DND-41 (cell line): Measurements from ENCODE around the gene CHCHD3.

Source experiments
- ATAC-seq: fragments of 200-7000 bp; cut with Tn5 transposase; 3 replicates; pipeline ENCODE4 v1.9.1; 2021; ENCODE audit warnings: low read depth; ENCODE audit not compliant: insufficient read depth
- DNase-seq: peaks from one replicate; pipeline ENCODE4 v3.0.0-alpha.2; 2020
- H2AFZ ChIP-seq: 2 replicates; pipeline ENCODE4 v1.6.0; 2012; ENCODE audit warnings: low read depth, low read length
- H3K27ac ChIP-seq: 2 replicates; pipeline ENCODE4 v1.5.1; 2012; ENCODE audit warnings: low read length, inconsistent platforms
- H3K27me3 ChIP-seq: fragments of 200-600 bp; sonication (generic); 2 replicates; pipeline ENCODE4 v1.6.0; 2012; ENCODE audit warnings: low read length, mild to moderate bottlenecking, inconsistent platforms; ENCODE audit not compliant: insufficient read depth, poor library complexity
- H3K36me3 ChIP-seq: 2 replicates; pipeline ENCODE4 v1.5.1; 2012; ENCODE audit warnings: low read length, inconsistent platforms; ENCODE audit not compliant: insufficient read depth
- H3K4me1 ChIP-seq: 2 replicates; pipeline ENCODE4 v1.5.1; 2012; ENCODE audit warnings: mild to moderate bottlenecking, low read length; ENCODE audit not compliant: insufficient read depth
- H3K4me2 ChIP-seq: 2 replicates; pipeline ENCODE4 v1.6.0; 2012; ENCODE audit warnings: mild to moderate bottlenecking, moderate library complexity, low read length, inconsistent platforms; ENCODE audit not compliant: insufficient read depth
- H3K4me3 ChIP-seq, 2 experiments: fragments of 200-600 bp in 1 of 2; shearing (Covaris generic) in 1 of 2; 2 replicates each; pipeline ENCODE4 v1.5.1; 2012 to 2016; ENCODE audit warnings: inconsistent platforms in 2 of 2, low read length in 2 of 2, mild to moderate bottlenecking in 2 of 2, low read depth in 1 of 2, moderate library complexity in 1 of 2
- H3K79me2 ChIP-seq: 2 replicates; pipeline ENCODE4 v1.6.0; 2012; ENCODE audit warnings: low read length, inconsistent platforms; ENCODE audit not compliant: insufficient read depth
- H3K9ac ChIP-seq: 2 replicates; pipeline ENCODE4 v1.6.0; 2012; ENCODE audit warnings: low read depth, mild to moderate bottlenecking, inconsistent platforms, low read length, moderate library complexity
- H3K9me3 ChIP-seq: 2 replicates; pipeline ENCODE4 v1.5.1; 2012; ENCODE audit warnings: low read length, moderate library complexity, mild to moderate bottlenecking, inconsistent platforms; ENCODE audit not compliant: insufficient read depth, severe bottlenecking
- H4K20me1 ChIP-seq: 2 replicates; pipeline ENCODE4 v1.6.0; 2012; ENCODE audit warnings: low read length; ENCODE audit not compliant: insufficient read depth
- CTCF ChIP-seq: IDR thresholded peaks from 2 replicates; pipeline ENCODE4 v1.5.1; 2012; ENCODE audit warnings: borderline replicate concordance, low read length, moderate library complexity, mild to moderate bottlenecking; ENCODE audit not compliant: poor library complexity, severe bottlenecking; ENCODE audit errors: extremely low read depth
- EZH2 ChIP-seq: IDR thresholded peaks from 3 replicates; pipeline ENCODE4 v1.6.1; 2012; ENCODE audit warnings: borderline replicate concordance, low read depth, mild to moderate bottlenecking, moderate library complexity, low read length, inconsistent platforms; ENCODE audit not compliant: severe bottlenecking

The CHCHD3 gene

DNA sequence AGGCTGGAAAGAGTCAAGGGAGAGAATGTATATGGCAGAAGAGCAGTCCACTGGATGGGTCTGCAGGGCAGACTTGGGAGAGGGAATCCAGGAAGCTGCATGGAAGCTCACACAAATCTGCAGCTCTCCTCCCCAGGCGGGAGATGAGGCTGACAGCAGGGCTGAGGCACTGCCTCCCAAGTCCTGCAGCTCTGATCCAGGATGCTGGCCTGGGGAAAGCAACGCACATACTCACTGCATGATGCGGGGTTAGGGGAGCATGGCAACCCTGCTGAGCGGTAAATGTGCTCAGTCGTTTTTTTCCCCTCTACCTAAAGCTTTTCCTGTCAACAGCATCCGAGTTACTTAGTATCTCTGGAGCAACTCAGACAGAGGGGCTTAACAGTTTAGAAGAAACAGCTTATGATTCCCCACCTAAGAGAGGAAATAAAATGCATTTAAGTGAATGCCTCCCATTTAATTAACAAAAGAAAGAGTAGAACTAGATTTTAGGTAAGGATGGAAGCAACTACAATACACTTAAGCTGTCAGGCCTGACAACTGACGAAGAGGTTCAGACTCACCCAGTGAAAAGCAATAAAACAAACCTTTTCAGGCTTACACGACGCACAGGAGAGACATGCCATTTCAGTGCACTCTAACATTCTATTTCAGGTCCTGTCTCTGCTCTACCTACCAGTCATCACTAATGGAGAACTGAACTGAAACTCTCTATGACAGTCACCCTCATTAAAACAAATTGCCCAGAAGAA is 37.0 kb downstream of the CHCHD3 start:
- no peak overlapping the region for H3K4me3 ChIP-seq
- TF ChIP-seq CTCF (no peak), EZH2 (no peak)
- peaks cover 79% of the 10 kb centered on the region for H3K79me2 ChIP-seq
- no peak overlapping the region for H2AFZ ChIP-seq
- ATAC-seq (no peak), DNase-seq (no peak)
- H3K9me3 ChIP-seq, result no peaks in the 10 kb centered on the region
- no peak overlapping the region for H3K27ac ChIP-seq
- H3K4me1 ChIP-seq, result no peaks in the 10 kb centered on the region
- no peak overlapping the region for H3K4me2 ChIP-seq
- no peak overlapping the region for H3K9ac ChIP-seq
- H3K36me3 ChIP-seq, result peaks cover 3% of the 10 kb centered on the region; the same call in 1 of the 2 replicates
- H4K20me1 ChIP-seq, result peaks cover 20% of the 10 kb centered on the region
- H3K27me3 ChIP-seq, result no peaks in the 10 kb centered on the region

GRCh38 chr7:133040674-133041073 is 41.2 kb downstream of the CHCHD3 start:
- no peak overlapping the region for H3K4me2 ChIP-seq
- no peaks in the 10 kb centered on the region; the same call in 1 of the 2 replicates for H3K36me3 ChIP-seq
- H3K27me3 ChIP-seq, result no peaks in the 10 kb centered on the region
- H2AFZ ChIP-seq, result no peak overlapping the region
- H3K4me1 ChIP-seq, result no peaks in the 10 kb centered on the region
- no peak for DNase-seq
- no peak overlapping the region for H3K27ac ChIP-seq
- H3K79me2 ChIP-seq, result peaks cover 68% of the 10 kb centered on the region
- TF ChIP-seq EZH2, result no peak
- no peak for TF ChIP-seq CTCF
- H3K4me3 ChIP-seq, result no peak overlapping the region
- H3K9ac ChIP-seq, result no peak overlapping the region
- peaks cover 17% of the 10 kb centered on the region for H4K20me1 ChIP-seq
- ATAC-seq, result no peak
- no peaks in the 10 kb centered on the region for H3K9me3 ChIP-seq

- Histone ChIP-seq H2AFZ (no peak overlapping the region), H3K27ac (no peak overlapping the region), H3K4me2 (no peak overlapping the region), H3K27me3 (no peaks in the 10 kb centered on the region), H3K4me1 (no peaks in the 10 kb centered on the region), H3K9me3 (no peaks in the 10 kb centered on the region), H3K4me3 (no peak overlapping the region), H4K20me1 (peaks cover 17% of the 10 kb centered on the region), H3K79me2 (peaks cover 68% of the 10 kb centered on the region), H3K36me3 (peaks cover 2% of the 10 kb centered on the region; the same call in 1 of the 2 replicates), H3K9ac (no peak overlapping the region)
- no peak for TF ChIP-seq CTCF
- TF ChIP-seq EZH2, result no peak
- no peak for ATAC-seq
- DNase-seq, result no peak
These were observed 41.7 kb downstream of the CHCHD3 start for GRCh38 chr7:133040178-133040577.
